SW480 (cell line): ENCODE measurements around the gene FAM229A.

Experiments
- DNase-seq: peaks from one replicate; pipeline ENCODE4 v3.0.0-alpha.2; 2016; ENCODE audit warnings: low spot score

Gene FAM229A

DNA sequence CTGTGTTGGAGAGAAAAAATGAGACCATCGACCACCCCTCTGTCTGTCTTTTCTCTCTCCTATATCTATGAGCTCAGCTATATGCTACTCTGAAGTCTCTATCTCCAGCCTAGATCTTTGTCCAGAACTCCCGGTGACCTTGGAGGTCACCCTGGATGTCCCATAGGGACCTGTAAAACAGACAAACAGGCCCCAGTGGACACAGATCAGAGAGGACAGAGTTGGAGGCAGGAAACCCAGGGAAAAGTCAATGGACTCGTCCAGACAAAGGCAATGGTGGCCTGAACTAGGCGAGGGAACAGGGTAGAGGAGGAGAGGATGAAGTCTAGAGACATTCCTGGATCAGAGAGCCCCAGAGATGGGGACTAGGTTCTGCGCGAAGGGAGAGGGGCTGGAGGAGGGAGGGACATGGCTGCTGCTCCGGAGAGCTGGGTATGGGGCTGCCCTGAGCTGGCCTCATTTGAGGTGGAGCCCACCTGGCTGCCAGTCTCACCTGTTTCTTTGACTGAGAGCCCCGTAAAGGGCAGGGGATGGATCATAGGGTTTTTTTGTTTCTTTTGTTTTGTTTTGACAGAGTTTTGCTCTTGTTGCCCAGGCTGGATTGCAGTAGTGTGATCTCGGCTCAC is 15.6 kb downstream of the FAM229A start:
- DNase-seq: no peak

- peak; percentile 22 for DNase-seq
These were observed 16.9 kb downstream of the FAM229A start for GRCh38 chr1:32345289-32345827.

- DNase-seq: no peak
These were observed 19.6 kb downstream of the FAM229A start for GRCh38 chr1:32342704-32343103.

- no peak for DNase-seq
These were observed 20.3 kb downstream of the FAM229A start for GRCh38 chr1:32341971-32342370.

GRCh38 chr1:32341186-32341757 is 21.0 kb downstream of the FAM229A start:
- DNase-seq: no peak

GRCh38 chr1:32339363-32339978 is 22.8 kb downstream of the FAM229A start:
- no peak for DNase-seq

DNA sequence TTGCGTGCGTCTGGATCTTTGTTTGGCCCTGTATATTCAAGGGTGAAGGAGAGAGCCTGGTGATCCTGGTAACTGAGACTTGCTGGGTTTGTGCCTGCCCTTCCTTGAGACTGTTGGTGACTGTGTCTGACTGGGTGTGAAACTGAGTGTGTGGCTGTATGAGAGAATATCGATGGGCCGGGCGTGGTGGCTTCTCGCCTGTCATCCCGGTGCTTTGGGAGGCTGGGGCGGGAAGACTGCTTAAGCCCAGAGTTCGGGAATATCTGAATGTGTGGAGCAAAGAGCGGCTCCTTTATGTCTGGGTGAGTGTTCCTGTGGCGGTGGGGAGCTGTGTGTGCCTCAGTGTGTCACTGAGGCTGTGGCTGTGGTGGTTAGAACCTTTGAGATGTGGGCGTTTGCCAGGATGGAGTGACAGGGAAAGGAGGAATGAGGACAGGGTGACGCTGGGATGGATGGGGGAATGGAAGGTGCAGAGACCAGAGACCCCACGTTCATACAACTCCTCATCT is 23.6 kb downstream of the FAM229A start:
- DNase-seq: no peak

DNA sequence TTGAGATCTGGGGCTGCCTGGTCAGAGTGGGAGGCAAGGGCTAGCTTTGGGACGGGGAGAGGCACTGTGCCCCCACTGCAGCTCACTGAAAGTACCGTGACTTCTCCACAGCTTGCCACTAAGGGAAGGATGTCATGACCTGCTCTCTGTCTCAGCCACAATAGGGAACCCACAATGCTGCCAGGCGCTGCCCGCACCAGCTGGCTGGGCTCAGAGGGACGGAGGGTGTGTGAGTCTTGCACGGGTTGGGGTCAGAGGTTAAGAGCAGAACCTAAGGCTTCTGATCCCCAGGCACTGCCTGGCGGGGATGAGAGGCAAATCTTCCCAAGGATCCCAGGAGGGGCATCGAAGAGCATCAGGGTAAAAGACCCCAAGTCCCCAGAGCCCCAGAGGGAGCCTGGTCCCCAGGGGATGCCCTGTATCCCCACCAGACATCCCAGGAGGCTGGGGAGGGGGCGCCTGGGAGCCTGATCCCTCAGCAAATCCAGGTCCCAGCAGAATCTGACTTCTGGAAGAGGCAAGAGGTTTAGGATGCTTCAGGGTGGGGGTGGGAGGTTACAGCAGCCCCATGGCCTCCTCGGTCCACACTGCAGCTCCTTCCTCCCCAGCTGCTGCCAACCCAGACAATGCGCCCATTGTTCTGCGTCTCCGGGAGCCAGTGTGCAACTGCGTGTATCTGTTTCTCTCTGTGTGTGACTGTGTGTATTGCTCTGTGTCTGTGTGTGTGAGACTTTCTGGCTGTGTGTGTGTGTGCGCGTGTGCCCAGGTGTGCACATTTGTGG is 24.2 kb downstream of the FAM229A start:
- peak; percentile 74 for DNase-seq

DNA sequence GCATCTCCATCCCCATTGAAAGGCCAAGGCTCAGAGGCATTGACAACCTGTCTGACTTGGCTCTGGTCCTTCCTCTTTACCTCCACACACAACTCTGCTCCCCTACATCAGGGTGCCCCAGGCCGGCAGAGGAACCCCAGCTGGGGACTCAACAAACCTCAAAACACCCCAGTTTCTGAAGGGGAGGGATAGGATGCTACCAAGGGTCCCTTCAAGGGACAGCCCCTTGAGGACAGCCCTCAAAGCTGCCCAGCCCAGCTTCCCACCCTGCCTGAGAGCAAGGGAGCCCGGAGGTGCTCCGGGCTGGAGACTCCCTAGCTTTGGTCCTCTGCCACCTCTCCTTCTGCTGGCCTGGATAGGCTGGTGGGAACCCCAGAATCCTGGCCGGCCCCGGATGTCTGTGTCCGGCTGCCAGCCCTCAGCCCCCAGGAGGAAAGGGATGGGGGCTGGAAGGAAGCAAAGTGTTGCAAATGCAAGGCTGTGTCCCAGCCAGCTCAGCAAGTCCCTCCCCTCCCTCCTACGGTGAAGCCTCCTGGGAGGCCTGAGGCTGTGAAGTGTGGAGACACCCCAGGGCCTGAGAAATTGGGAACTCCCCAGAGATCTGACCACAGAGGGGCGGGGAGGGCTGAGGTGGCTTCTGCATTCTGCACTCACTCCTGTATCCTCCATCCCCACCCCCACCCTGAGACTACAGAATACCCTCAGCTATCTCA is 25.2 kb downstream of the FAM229A start:
- no peak for DNase-seq

DNA sequence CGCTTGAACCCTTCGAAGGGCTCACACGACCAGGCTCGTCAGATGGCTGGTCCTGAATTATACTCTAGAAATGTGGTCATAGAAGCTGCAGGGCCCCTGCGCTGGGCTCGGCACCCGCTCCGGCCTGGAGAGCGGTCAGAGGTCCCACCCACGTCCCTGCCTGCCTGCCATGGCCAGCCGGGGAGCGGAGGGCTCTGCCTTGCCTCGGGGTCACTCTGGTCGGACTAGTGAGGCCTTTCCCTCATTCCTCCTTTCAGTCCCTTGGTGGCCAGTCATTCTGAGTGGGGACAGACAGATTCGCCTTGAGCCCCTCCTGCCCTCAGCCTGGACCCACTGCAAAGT is 25.7 kb downstream of the FAM229A start:
- DNase-seq: no peak

- DNase-seq: peak; percentile 60
These were observed 26.3 kb downstream of the FAM229A start, which contains the start of gene MARCKSL1 for GRCh38 chr1:32335790-32336590. Gene MARCKSL1, minus strand, starts transcription at chr1:32336233. Its CDS starts 200 bp downstream, at chr1:32336033.

DNA sequence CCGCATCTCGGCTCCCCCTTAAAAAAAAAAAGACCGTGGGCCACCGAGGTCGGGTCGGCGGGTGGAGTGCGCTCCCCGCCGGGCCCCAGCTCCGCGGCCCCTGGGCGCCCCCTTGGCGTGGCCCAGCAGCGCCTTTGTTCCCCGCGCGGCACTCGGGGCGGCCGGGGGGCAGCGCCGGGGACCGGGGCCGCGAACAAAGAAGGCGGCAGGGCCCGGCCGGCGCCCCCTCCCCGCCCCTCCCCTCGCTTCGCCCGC is 26.8 kb downstream of the FAM229A start:
- DNase-seq: no peak

DNA sequence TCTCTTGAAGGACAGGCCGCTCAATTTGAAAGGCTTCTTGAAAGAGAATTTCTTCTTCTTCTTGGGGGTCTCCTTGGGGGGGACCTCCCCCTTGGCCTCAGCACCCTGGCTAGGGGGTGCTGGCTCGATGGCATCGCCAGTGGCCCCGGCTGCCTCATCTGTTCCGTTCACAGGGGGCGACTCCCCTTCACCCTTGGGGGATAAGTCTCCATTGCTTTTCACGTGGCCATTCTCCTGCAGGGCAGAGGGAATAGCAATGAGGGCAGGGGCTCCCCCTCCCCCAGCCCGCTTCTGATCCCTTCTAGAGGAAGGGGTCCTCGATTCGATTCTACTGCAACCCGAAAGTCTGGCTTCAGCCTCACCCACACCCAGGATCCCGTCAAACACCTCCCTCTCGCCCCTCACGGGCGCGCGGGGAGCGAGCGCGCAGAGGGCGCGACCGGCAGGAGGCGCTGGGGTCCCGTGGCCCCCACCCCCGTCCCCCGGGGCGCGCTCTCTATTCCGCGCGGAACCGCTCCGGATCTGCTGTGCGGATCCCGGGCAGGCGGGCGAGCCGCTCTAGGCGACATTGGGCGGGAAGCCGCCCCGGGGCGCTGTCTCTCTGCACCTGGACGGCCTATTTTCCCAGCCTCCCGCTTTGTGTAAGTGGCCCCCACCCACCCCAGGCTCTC is 27.3 kb downstream of the FAM229A start:
- peak; percentile 47 for DNase-seq

GRCh38 chr1:32334274-32334861 is 27.9 kb downstream of the FAM229A start:
- no peak for DNase-seq

GRCh38 chr1:32333251-32333963 is 28.9 kb downstream of the FAM229A start:
- DNase-seq: no peak

- no peak for DNase-seq
These were observed 29.8 kb downstream of the FAM229A start for GRCh38 chr1:32332290-32333079.

- no peak for DNase-seq
These were observed 30.7 kb downstream of the FAM229A start for GRCh38 chr1:32331549-32331948.

DNA sequence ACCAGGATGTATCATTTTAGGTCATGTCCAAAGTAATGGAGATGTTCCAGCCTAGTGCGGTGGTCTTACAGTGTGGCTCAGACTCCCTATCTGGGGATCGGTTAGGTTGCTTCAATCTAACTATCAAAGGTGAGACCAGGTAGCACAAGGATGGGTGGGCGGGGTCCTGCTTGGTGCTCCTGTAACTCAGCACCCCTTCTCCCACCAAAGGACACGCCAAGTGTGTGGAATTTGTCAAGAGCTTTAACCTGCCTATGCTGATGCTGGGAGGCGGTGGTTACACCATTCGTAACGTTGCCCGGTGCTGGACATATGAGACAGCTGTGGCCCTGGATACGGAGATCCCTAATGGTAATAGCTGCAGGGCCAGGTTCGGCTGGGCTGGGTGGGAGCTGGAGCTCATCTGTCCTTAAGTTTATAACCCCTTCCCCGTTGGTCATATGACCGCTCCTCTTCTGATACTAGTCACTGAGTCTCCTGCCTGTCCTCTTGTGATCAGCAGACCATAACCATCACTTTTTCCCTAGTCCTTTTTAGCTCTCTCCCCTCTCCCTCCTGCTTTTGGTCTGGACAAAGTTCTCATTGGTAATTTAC is 31.6 kb downstream of the FAM229A start:
- DNase-seq: no peak
